HUES48 (cell line): ENCODE data around the gene MCRS1.
A peak's percentile ranks its signal among the peaks of the same experiment; 100 is the strongest.

ENCODE experiments used
- H3K27ac ChIP-seq: one replicate; pipeline ENCODE4 v1.7.0; 2013; ENCODE audit warnings: low read depth, low read length, inconsistent platforms
- H3K27me3 ChIP-seq: 2 replicates; pipeline ENCODE4 v1.6.1; 2013; ENCODE audit warnings: mild to moderate bottlenecking, low read length; ENCODE audit not compliant: control insufficient read depth, insufficient read depth
- H3K36me3 ChIP-seq: 2 replicates; pipeline ENCODE4 v1.6.1; 2013; ENCODE audit warnings: low read length; ENCODE audit not compliant: control insufficient read depth, insufficient read depth
- H3K4me1 ChIP-seq: 2 replicates; pipeline ENCODE4 v1.6.1; 2013; ENCODE audit warnings: mild to moderate bottlenecking, low read length; ENCODE audit not compliant: control insufficient read depth, insufficient read depth
- H3K4me3 ChIP-seq: 2 replicates; pipeline ENCODE4 v1.5.1; 2013; ENCODE audit warnings: mild to moderate bottlenecking, low read depth, low read length
- H3K9ac ChIP-seq: 2 replicates; pipeline ENCODE4 v1.6.1; 2013; ENCODE audit warnings: mild to moderate bottlenecking, low read depth, low read length, moderate library complexity
- H3K9me3 ChIP-seq: 2 replicates; pipeline ENCODE4 v1.6.1; 2013; ENCODE audit warnings: low read length; ENCODE audit not compliant: control insufficient read depth, insufficient read depth

The MCRS1 gene

DNA sequence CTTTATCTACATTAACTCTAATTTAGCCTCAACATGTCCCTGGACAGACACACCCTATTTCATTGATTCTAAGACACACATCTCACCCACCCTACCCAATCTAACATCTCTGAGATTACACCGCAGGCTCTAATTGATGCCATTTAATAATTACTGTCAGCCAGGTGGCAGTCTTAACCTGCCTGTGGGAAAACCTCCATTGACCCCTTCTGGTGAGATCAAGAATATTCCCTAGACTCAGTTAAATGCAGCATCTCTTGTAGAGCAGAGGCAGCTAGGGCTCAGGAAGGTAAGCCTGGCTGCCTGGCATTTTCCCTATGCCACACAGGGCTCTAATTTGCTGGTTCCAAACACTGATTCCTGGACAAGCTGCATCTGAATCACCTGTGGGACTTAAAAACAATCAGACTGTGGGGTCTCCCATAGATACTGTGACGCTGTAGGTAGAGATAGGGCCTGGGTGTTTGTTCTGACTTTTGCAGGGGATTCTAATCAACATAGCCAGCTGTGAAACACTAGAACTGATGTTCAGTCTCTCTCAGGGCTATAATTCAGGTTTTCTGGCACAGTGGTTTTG lies 14.3 kb downstream of the MCRS1 start:
- H3K9me3 ChIP-seq = no peaks in the 10 kb centered on the region
- H3K27ac ChIP-seq = no peak overlapping the region

DNA sequence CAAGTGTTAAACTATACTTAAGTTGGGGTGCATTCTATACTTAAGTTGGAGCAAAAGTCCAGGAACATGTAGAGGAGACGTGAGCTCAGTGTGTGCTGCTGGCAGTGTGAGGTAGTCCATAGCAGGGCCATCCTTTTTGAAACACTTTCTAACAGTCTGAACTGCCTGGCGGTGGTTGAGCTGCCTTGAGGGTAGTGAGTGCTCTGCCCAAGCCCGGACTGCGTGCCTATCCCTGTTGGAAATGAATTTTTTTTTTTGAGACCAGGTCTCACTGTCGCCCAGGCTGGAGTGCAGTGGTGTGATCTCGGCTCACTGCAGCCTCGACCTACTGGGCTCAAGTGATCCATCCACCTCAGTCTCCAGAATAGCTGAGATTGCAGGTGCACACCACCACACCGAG lies 15.0 kb downstream of the MCRS1 start:
- H3K27me3 ChIP-seq = peaks cover 42% of the 10 kb centered on the region
- peaks cover 17% of the 10 kb centered on the region; the same call in 1 of the 2 replicates for H3K36me3 ChIP-seq
- H3K9ac ChIP-seq = no peak overlapping the region

More for the DNA sequence above, 14.3 kb downstream of the MCRS1 start:
- no peak overlapping the region for H3K9ac ChIP-seq
- no peak overlapping the region for H3K4me3 ChIP-seq
- peaks cover 7% of the 10 kb centered on the region; the same call in 1 of the 2 replicates for H3K4me1 ChIP-seq
- H3K27me3 ChIP-seq = peaks cover 35% of the 10 kb centered on the region
- peaks cover 23% of the 10 kb centered on the region for H3K36me3 ChIP-seq

DNA sequence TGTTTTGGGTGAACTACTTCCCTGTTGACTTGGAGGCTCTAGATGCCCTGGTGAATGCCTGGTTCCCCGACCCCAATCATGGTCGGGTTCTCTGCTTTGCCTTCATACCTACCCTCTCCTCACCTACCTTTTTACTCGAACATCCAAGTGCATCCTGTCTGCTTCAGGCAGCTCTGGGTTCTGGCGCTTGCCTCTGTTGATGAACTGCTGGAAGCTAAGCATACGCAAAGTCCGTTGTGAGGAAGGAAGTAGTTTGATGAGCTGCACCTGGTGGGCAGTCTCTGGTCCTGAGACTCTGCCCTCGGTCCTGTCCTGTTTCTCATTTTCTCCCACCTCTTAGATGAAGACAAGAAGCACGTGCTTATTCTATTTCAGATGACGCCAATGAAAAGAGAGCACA lies 15.5 kb downstream of the MCRS1 start:
- no peak overlapping the region for H3K4me3 ChIP-seq
- H3K36me3 ChIP-seq = peaks cover 13% of the 10 kb centered on the region; the same call in 1 of the 2 replicates
- H3K9me3 ChIP-seq = no peaks in the 10 kb centered on the region
- H3K4me1 ChIP-seq = peaks cover 7% of the 10 kb centered on the region; the same call in 1 of the 2 replicates
- H3K27me3 ChIP-seq = peaks cover 46% of the 10 kb centered on the region
- H3K9ac ChIP-seq = no peak overlapping the region
- H3K27ac ChIP-seq = no peak overlapping the region

More for the DNA sequence above, 15.0 kb downstream of the MCRS1 start:
- H3K27ac ChIP-seq = no peak overlapping the region
- H3K4me3 ChIP-seq = no peak overlapping the region
- H3K9me3 ChIP-seq = no peaks in the 10 kb centered on the region
- H3K4me1 ChIP-seq = peaks cover 7% of the 10 kb centered on the region; the same call in 1 of the 2 replicates

DNA sequence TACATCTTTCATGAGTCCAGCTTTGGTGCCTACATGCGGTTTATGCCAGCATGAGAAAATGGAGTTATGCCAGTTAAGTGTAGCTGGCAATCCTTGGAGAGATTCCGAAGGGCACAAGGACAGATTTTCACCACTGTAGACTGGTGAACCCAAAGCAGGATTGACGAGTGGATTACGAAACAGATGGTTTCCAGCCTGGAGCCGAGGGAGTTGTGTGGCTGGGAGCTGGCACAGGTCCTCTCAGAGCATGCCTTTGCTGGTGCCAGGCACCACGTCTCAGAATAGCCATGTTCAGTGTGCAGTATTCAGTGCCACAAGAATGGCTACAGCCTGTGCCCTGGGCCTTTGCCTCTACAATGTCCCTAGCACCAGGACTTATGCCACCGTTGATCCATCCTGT lies 15.9 kb downstream of the MCRS1 start:
- Histone ChIP-seq H3K9me3 (no peaks in the 10 kb centered on the region), H3K4me3 (no peak overlapping the region), H3K27me3 (peaks cover 50% of the 10 kb centered on the region), H3K9ac (no peak overlapping the region), H3K4me1 (peaks cover 7% of the 10 kb centered on the region; the same call in 1 of the 2 replicates), H3K36me3 (peaks cover 9% of the 10 kb centered on the region; the same call in 1 of the 2 replicates), H3K27ac (no peak overlapping the region)

DNA sequence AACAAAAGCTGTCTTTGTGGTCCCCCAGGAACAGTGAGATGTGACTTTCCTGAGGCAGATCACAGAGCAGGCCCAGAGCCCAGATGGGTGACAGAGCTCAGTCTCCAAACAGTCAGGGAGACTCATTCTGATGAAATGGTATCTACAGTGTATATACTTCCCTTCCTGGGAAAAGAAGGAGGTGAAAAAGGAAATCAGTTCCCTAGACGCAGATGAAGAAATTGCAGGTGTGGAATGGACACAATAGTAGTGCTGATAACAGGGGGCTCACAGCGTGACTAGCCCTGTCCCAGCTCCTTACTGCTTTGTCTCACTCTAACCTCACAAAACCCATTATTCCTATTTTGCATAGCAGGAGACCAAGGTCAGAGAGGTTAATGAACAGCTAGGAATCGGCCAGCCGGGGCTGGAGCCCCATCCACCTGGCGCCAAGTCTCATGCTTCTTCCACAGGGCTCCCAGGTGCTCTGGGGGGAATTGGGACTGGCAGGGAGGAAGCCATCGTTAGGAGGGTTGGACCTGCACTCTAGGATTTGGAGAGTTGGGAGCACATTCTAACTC lies 17.2 kb downstream of the MCRS1 start:
- Histone ChIP-seq H3K4me1 (peaks cover 7% of the 10 kb centered on the region; the same call in 1 of the 2 replicates), H3K27ac (no peak overlapping the region), H3K27me3 (peaks cover 58% of the 10 kb centered on the region), H3K4me3 (no peak overlapping the region), H3K9me3 (no peaks in the 10 kb centered on the region), H3K36me3 (no peaks in the 10 kb centered on the region; the same call in 1 of the 2 replicates), H3K9ac (no peak overlapping the region)

DNA sequence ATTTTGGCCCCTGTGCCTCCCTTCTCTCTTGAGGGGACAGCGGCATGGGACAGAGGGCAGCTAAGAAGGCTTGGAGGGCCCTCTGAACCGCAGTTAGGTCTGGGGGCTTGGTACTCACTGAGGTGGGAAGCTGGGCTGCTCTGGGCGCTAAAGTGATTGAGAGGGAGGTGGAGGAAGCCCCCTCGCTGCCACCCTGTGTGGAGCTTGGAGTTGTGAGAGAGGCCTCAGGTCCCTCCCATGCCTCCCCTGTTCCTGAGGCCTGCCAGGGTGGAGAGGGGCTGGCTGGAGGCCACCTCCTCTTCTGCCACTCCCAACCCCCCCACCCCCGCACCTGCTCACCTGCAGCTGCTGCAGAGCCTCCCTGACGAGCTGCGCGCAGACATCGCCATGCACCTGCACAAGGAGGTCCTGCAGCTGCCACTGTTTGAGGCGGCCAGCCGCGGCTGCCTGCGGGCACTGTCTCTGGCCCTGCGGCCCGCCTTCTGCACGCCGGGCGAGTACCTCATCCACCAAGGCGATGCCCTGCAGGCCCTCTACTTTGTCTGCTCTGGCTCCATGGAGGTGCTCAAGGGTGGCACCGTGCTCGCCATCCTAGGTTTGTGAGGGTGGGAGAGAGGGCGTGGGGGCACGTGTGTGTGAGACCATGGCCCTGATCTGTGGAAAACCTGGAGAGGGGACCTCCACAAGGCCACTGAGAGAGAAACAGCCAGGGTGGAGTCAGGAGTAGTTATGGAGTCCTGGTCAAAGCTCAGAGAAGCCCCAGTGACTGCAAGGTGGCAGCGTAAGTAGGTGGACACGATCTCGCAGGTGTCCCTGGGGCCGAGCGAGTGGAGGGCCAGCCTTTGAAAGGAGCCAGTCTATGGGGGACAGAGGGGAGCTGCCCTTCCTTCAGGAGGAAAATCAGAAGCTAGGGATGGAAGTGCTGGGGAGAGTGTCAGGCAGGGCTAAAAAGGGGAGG lies 17.9 kb downstream of the MCRS1 start:
- Histone ChIP-seq H3K9me3 (no peaks in the 10 kb centered on the region), H3K27me3 (peaks cover 65% of the 10 kb centered on the region), H3K4me3 (no peak overlapping the region), H3K27ac (no peak overlapping the region), H3K9ac (no peak overlapping the region), H3K36me3 (no peaks in the 10 kb centered on the region), H3K4me1 (peaks cover 7% of the 10 kb centered on the region; the same call in 1 of the 2 replicates)

DNA sequence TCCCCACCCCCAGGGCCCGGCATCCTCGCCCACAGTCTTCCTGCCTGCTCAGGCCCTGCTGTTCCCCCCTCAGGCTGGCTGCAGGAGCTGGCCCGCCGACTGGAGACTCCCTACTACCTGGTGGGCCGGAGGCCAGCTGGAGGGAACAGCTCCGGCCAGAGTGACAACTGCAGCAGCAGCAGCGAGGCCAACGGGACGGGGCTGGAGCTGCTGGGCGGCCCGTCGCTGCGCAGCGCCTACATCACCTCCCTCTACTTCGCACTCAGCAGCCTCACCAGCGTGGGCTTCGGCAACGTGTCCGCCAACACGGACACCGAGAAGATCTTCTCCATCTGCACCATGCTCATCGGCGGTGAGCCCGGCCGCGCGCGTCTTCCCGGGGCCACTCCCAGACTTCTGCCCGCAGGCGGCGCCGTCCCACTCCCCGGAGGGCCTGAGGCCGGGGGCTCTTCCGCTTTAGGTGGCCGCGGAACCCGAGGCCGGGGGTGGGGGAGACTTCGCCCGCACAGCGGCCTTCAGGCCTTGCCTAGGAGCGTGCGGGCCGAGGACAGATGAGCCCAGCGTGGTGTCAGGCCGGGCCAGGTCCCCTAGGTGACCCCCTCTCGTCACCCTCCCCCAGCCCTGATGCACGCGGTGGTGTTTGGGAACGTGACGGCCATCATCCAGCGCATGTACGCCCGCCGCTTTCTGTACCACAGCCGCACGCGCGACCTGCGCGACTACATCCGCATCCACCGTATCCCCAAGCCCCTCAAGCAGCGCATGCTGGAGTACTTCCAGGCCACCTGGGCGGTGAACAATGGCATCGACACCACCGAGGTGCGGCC lies 18.9 kb downstream of the MCRS1 start:
- H3K4me1 ChIP-seq = peaks cover 10% of the 10 kb centered on the region
- H3K4me3 ChIP-seq = peak overlapping the region; percentile 52
- H3K27me3 ChIP-seq = peaks cover 75% of the 10 kb centered on the region
- no peaks in the 10 kb centered on the region for H3K36me3 ChIP-seq
- H3K27ac ChIP-seq = no peak overlapping the region
- no peak overlapping the region for H3K9ac ChIP-seq
- H3K9me3 ChIP-seq = no peaks in the 10 kb centered on the region

DNA sequence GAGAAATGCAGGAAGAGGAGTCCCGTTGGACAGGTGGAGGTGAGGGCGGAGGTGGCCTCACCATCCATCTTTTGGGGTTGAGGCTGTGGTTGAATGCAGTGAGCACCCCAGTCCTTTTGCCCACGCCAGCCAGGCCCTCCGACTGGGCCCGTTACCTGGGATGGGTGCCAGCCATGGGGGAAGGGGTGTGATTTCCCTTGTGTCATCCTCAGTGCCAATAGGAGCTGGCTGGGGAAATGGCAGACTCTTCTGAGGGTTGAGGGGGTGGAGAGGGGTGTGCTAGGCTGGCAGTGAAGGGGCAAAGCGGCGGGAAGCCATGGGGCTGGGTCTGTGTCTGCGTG lies 19.5 kb downstream of the MCRS1 start:
- Histone ChIP-seq H3K27me3 (peaks cover 81% of the 10 kb centered on the region), H3K9me3 (no peaks in the 10 kb centered on the region), H3K27ac (no peak overlapping the region), H3K4me1 (peaks cover 10% of the 10 kb centered on the region), H3K4me3 (no peak overlapping the region), H3K36me3 (no peaks in the 10 kb centered on the region), H3K9ac (no peak overlapping the region)

DNA sequence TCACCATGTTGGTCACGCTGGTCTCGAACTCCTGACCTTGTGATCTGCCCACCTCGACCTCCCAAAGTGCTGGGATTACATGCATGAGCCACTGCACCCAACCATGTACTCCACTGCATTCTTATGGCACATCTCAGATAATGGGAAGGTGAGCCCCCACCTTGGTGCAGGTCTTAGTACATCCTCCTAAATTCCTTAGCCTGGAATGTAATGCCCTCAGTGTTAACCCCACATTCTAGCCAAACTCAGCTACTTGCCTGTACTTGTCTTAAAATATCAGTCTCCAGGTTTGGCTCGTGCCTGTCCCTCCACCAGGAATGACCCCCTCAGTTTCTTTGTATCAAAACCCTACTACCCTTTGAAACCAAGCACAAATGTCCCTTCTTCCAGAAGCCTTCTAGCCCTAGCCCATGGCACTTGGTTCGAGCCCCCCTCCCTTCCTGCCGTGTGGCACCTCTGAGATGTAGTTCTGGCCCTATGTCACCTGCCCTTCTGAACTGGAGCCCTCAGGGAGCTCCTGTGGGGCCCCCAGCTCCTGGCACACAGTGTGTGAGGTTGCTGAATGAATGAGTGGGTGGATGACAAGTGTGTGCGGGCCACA lies 20.8 kb downstream of the MCRS1 start:
- Histone ChIP-seq H3K9ac (no peak overlapping the region), H3K4me1 (peaks cover 10% of the 10 kb centered on the region), H3K9me3 (no peaks in the 10 kb centered on the region), H3K27me3 (peaks cover 88% of the 10 kb centered on the region), H3K36me3 (no peaks in the 10 kb centered on the region), H3K27ac (no peak overlapping the region), H3K4me3 (no peak overlapping the region)

DNA sequence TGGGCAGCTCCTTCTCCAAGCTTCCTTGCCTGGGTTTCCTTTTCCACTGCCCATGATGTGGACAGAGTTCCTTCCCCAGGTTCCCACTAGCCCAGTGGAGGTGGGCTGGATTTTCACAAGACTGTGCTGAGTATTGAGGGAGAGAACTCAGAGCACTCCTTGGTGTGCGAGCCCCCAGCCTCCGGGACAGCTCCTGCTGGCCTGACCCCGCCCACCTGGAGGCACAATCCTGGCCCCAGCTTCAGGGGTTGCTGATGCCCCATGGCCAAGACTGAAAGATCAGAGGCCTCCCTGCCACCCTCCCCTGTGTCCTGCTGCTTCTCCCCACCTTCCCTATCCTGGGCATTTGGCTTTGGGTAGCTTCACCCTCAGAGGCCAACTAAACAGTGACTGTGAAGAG lies 21.5 kb downstream of the MCRS1 start:
- H3K27ac ChIP-seq = no peak overlapping the region
- H3K4me1 ChIP-seq = peaks cover 10% of the 10 kb centered on the region
- H3K27me3 ChIP-seq = peaks cover 91% of the 10 kb centered on the region
- H3K36me3 ChIP-seq = no peaks in the 10 kb centered on the region
- H3K4me3 ChIP-seq = no peak overlapping the region
- no peaks in the 10 kb centered on the region for H3K9me3 ChIP-seq
- H3K9ac ChIP-seq = no peak overlapping the region
